Measurements from ENCODE around the gene BCAS3.

BCAS3 gene

GRCh38 chr17:61276806-61277205 lies 599.2 kb downstream of the BCAS3 start:
- TF ChIP-seq EZH2phosphoT487 (IDR thresholded peaks at IDR 0.05; ENCODE audit: low read depth) (no peak), CTCF (IDR thresholded peaks at IDR 0.05; ENCODE audit: low read depth, low read length) (no peak)
- H3K4me2 ChIP-seq (ENCODE audit: low read length) = no peak overlapping the region
- no peaks in the 10 kb centered on the region for H3K79me2 ChIP-seq (ENCODE audit: low read length)
- H4K20me1 ChIP-seq (ENCODE audit: insufficient read depth, low read length) = no peaks in the 10 kb centered on the region
- no peak overlapping the region for H2AFZ ChIP-seq (ENCODE audit: low read depth, low read length)
- H3K27me3 ChIP-seq (ENCODE audit: low read depth, low read length) = 0 out of 2 replicates have a peak, but pooled peaks cover under 1% of the 10 kb centered on the region
- no peak overlapping the region for H3K9ac ChIP-seq (ENCODE audit: low read length)
- H3K27ac ChIP-seq (ENCODE audit: low read length) = no peak overlapping the region
- no peaks in the 10 kb centered on the region for H3K9me3 ChIP-seq (ENCODE audit: insufficient read depth, low read length)
- H3K4me3 ChIP-seq (ENCODE audit: low read length) = no peak overlapping the region
- H3K36me3 ChIP-seq (replicated peaks; ENCODE audit: low read depth, low read length) = no peaks in the 10 kb centered on the region
- H3K4me1 ChIP-seq (ENCODE audit: low read length) = peaks cover 21% of the 10 kb centered on the region

- H3K9ac ChIP-seq (ENCODE audit: low read length) = no peak overlapping the region
- no peak overlapping the region for H3K27ac ChIP-seq (ENCODE audit: low read length)
Measured at GRCh38 chr17:61279476-61280145, 602.0 kb downstream of the BCAS3 start.

GRCh38 chr17:61280338-61280737 lies 602.7 kb downstream of the BCAS3 start:
- no peak for TF ChIP-seq EZH2phosphoT487 (IDR thresholded peaks at IDR 0.05; ENCODE audit: low read depth)
- TF ChIP-seq CTCF (IDR thresholded peaks at IDR 0.05; ENCODE audit: low read depth, low read length) = no peak
- Histone ChIP-seq H3K9ac (ENCODE audit: low read length) (no peak overlapping the region), H3K79me2 (ENCODE audit: low read length) (no peaks in the 10 kb centered on the region), H3K4me3 (ENCODE audit: low read length) (no peak overlapping the region), H3K4me1 (ENCODE audit: low read length) (peaks cover 17% of the 10 kb centered on the region), H3K4me2 (ENCODE audit: low read length) (no peak overlapping the region), H4K20me1 (ENCODE audit: insufficient read depth, low read length) (no peaks in the 10 kb centered on the region), H3K36me3 (replicated peaks; ENCODE audit: low read depth, low read length) (no peaks in the 10 kb centered on the region), H3K27ac (ENCODE audit: low read length) (no peak overlapping the region), H3K9me3 (ENCODE audit: insufficient read depth, low read length) (no peaks in the 10 kb centered on the region), H2AFZ (ENCODE audit: low read depth, low read length) (no peak overlapping the region), H3K27me3 (ENCODE audit: low read depth, low read length) (0 out of 2 replicates have a peak, but pooled peaks cover 8% of the 10 kb centered on the region)

More at GRCh38 chr17:61279476-61280145, 602.0 kb downstream of the BCAS3 start:
- H3K4me1 ChIP-seq (ENCODE audit: low read length) = peaks cover 17% of the 10 kb centered on the region
- H3K4me3 ChIP-seq (ENCODE audit: low read length) = no peak overlapping the region
- 0 out of 2 replicates have a peak, but pooled peaks cover 8% of the 10 kb centered on the region for H3K27me3 ChIP-seq (ENCODE audit: low read depth, low read length)
- no peak overlapping the region for H2AFZ ChIP-seq (ENCODE audit: low read depth, low read length)
- H3K4me2 ChIP-seq (ENCODE audit: low read length) = no peak overlapping the region
- no peaks in the 10 kb centered on the region for H4K20me1 ChIP-seq (ENCODE audit: insufficient read depth, low read length)
- TF ChIP-seq CTCF (IDR thresholded peaks at IDR 0.05; ENCODE audit: low read depth, low read length) = no peak
- H3K9me3 ChIP-seq (ENCODE audit: insufficient read depth, low read length) = no peaks in the 10 kb centered on the region
- H3K79me2 ChIP-seq (ENCODE audit: low read length) = no peaks in the 10 kb centered on the region
- no peaks in the 10 kb centered on the region for H3K36me3 ChIP-seq (replicated peaks; ENCODE audit: low read depth, low read length)

DNA sequence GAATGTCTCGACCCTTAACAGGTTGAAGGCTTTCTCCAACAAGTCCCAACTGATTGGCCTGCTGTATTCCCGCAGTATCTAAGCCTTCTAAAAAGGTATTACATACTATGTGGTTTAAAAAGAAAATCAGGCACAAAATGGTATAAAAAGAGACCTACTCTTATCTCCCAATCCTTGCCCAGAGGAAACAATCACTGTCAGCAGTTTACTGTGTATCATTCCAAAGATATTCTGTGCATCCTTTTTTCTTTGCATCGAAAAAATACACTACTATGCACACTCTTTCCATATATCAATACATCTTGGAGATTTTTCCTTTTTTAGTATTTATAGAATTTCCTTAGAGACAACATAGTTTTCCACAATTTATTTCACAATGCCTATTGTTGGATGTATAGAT lies 603.2 kb downstream of the BCAS3 start:
- 0 out of 2 replicates have a peak, but pooled peaks cover 8% of the 10 kb centered on the region for H3K27me3 ChIP-seq (ENCODE audit: low read depth, low read length)
- H3K4me1 ChIP-seq (ENCODE audit: low read length) = peaks cover 17% of the 10 kb centered on the region
- no peak overlapping the region for H3K9ac ChIP-seq (ENCODE audit: low read length)
- no peaks in the 10 kb centered on the region for H3K79me2 ChIP-seq (ENCODE audit: low read length)
- no peak overlapping the region for H3K27ac ChIP-seq (ENCODE audit: low read length)
- no peak overlapping the region for H3K4me3 ChIP-seq (ENCODE audit: low read length)
- H4K20me1 ChIP-seq (ENCODE audit: insufficient read depth, low read length) = no peaks in the 10 kb centered on the region
- no peaks in the 10 kb centered on the region for H3K9me3 ChIP-seq (ENCODE audit: insufficient read depth, low read length)
- no peak overlapping the region for H2AFZ ChIP-seq (ENCODE audit: low read depth, low read length)
- H3K4me2 ChIP-seq (ENCODE audit: low read length) = no peak overlapping the region
- TF ChIP-seq EZH2phosphoT487 (IDR thresholded peaks at IDR 0.05; ENCODE audit: low read depth) (no peak), CTCF (IDR thresholded peaks at IDR 0.05; ENCODE audit: low read depth, low read length) (no peak)
- no peaks in the 10 kb centered on the region for H3K36me3 ChIP-seq (replicated peaks; ENCODE audit: low read depth, low read length)

Data from OCI-LY3 (cell line).